Measurements from ENCODE around the gene SLA2. TPM values are rescaled to one million over a fixed set of nuclear protein-coding genes. Genes with fewer than 3 reads are reported as not detected.

The SLA2 gene
- total RNA-seq, 2 experiments from 2014 or later: 103 TPM

- Mint-ChIP-seq H3K4me1 (peaks cover 41% of the 10 kb centered on the region), H3K4me3 (peak overlapping the region; percentile 37), H3K36me3 (peaks cover 20% of the 10 kb centered on the region), H3K27me3 (no peaks in the 10 kb centered on the region), H3K9me3 (no peaks in the 10 kb centered on the region), H3K27ac (peak overlapping the region; percentile 78)
- POLR2A ChIA-PET: interaction anchor here (0.5 to 18.2 kb wide), 5 partner anchors 13 to 154 kb away, joined by 3 to 195 read pairs (median 4); partner anchors contain the start of genes RAB5IF and TGIF2
- peak; percentile 41 for DNase-seq
- ATAC-seq (ENCODE audit: low read depth): peak; percentile 51
Measured at GRCh38 chr20:36591854-36592641, 53.9 kb downstream of the SLA2 start.

GRCh38 chr20:36591281-36591680, 54.7 kb downstream of the SLA2 start:
- Mint-ChIP-seq H3K27me3 (no peaks in the 10 kb centered on the region), H3K4me1 (peaks cover 41% of the 10 kb centered on the region), H3K27ac (peak overlapping the region; percentile 71), H3K9me3 (no peaks in the 10 kb centered on the region), H3K36me3 (peaks cover 20% of the 10 kb centered on the region), H3K4me3 (no peak overlapping the region)
- ATAC-seq (ENCODE audit: low read depth) (no peak), DNase-seq (no peak)
- POLR2A ChIA-PET: interaction anchor here (0.5 to 18.2 kb wide), 5 partner anchors 14 to 155 kb away, joined by 3 to 195 read pairs (median 4); partner anchors contain the start of genes RAB5IF and TGIF2

- no peak for DNase-seq
- Mint-ChIP-seq H3K4me1 (peaks cover 29% of the 10 kb centered on the region), H3K4me3 (no peak overlapping the region), H3K9me3 (no peaks in the 10 kb centered on the region), H3K27me3 (no peaks in the 10 kb centered on the region), H3K27ac (no peak overlapping the region), H3K36me3 (peaks cover 18% of the 10 kb centered on the region)
- POLR2A ChIA-PET: interaction anchor here (0.6 to 18.2 kb wide), 4 partner anchors 13 to 66 kb away, joined by 3 to 195 read pairs (median 4); partner anchors contain the start of gene TGIF2
- ATAC-seq (ENCODE audit: low read depth): no peak
Measured at GRCh38 chr20:36587388-36588070, 58.5 kb downstream of the SLA2 start.

- no peak for ATAC-seq (ENCODE audit: low read depth)
Measured at GRCh38 chr20:36585410-36586125, 60.4 kb downstream of the SLA2 start.

GRCh38 chr20:36584018-36584481, 61.9 kb downstream of the SLA2 start:
- POLR2A ChIA-PET: interaction anchor here (18.2 kb wide), 1 partner anchor 10 kb away, joined by 195 read pairs; the partner anchor contains the start of gene TGIF2
- no peaks in the 10 kb centered on the region for H3K9me3 Mint-ChIP-seq
- H3K4me3 Mint-ChIP-seq: no peak overlapping the region
- peaks cover 27% of the 10 kb centered on the region for H3K4me1 Mint-ChIP-seq
- ATAC-seq (ENCODE audit: low read depth): no peak
- DNase-seq: no peak
- H3K27ac Mint-ChIP-seq: peak overlapping the region; percentile 64
- H3K27me3 Mint-ChIP-seq: no peaks in the 10 kb centered on the region
- peaks cover 23% of the 10 kb centered on the region for H3K36me3 Mint-ChIP-seq

More at GRCh38 chr20:36585410-36586125, 60.4 kb downstream of the SLA2 start:
- peaks cover 22% of the 10 kb centered on the region for H3K4me1 Mint-ChIP-seq
- no peaks in the 10 kb centered on the region for H3K27me3 Mint-ChIP-seq
- DNase-seq: no peak
- POLR2A ChIA-PET: interaction anchor here (0.7 to 18.2 kb wide), 2 partner anchors 10 to 11 kb away, joined by 3 to 195 read pairs; partner anchors contain the start of gene TGIF2
- H3K9me3 Mint-ChIP-seq: no peaks in the 10 kb centered on the region
- peaks cover 15% of the 10 kb centered on the region for H3K36me3 Mint-ChIP-seq
- H3K4me3 Mint-ChIP-seq: no peak overlapping the region
- H3K27ac Mint-ChIP-seq: no peak overlapping the region

- H3K36me3 Mint-ChIP-seq: peaks cover 23% of the 10 kb centered on the region
- DNase-seq (no peak), ATAC-seq (ENCODE audit: low read depth) (no peak)
- POLR2A ChIA-PET: interaction anchor here (1.0 kb wide), 1 partner anchor 9 kb away, joined by 3 read pairs; the partner anchor contains the start of gene TGIF2
- peak overlapping the region; percentile 1 for H3K4me3 Mint-ChIP-seq
- no peaks in the 10 kb centered on the region for H3K9me3 Mint-ChIP-seq
- no peaks in the 10 kb centered on the region for H3K27me3 Mint-ChIP-seq
- H3K27ac Mint-ChIP-seq: peak overlapping the region; percentile 78
- peaks cover 27% of the 10 kb centered on the region for H3K4me1 Mint-ChIP-seq
Measured at GRCh38 chr20:36582821-36583220, 63.2 kb downstream of the SLA2 start.

GRCh38 chr20:36582322-36582721, 63.7 kb downstream of the SLA2 start:
- Mint-ChIP-seq H3K4me1 (peaks cover 24% of the 10 kb centered on the region), H3K9me3 (no peaks in the 10 kb centered on the region), H3K27me3 (no peaks in the 10 kb centered on the region), H3K4me3 (peak overlapping the region; percentile 1), H3K36me3 (peaks cover 23% of the 10 kb centered on the region), H3K27ac (peak overlapping the region; percentile 78)
- ATAC-seq (ENCODE audit: low read depth) (peak; percentile 95), DNase-seq (no peak)
- POLR2A ChIA-PET: interaction anchor here (1.0 to 1.3 kb wide), 2 partner anchors 9 to 23 kb away, joined by 3 read pairs; partner anchors contain the start of gene TGIF2

GRCh38 chr20:36579996-36580545, 65.9 kb downstream of the SLA2 start:
- Mint-ChIP-seq H3K4me3 (no peak overlapping the region), H3K36me3 (peaks cover 32% of the 10 kb centered on the region), H3K27ac (peak overlapping the region; percentile 78), H3K9me3 (no peaks in the 10 kb centered on the region), H3K4me1 (peaks cover 34% of the 10 kb centered on the region), H3K27me3 (no peaks in the 10 kb centered on the region)
- POLR2A ChIA-PET: no interaction called here
- ATAC-seq (ENCODE audit: low read depth) (no peak), DNase-seq (no peak)

GRCh38 chr20:36578356-36579041, 67.5 kb downstream of the SLA2 start:
- DNase-seq (no peak), ATAC-seq (ENCODE audit: low read depth) (no peak)
- H3K27ac Mint-ChIP-seq: no peak overlapping the region
- no peaks in the 10 kb centered on the region for H3K27me3 Mint-ChIP-seq
- H3K36me3 Mint-ChIP-seq: peaks cover 33% of the 10 kb centered on the region
- H3K4me1 Mint-ChIP-seq: peaks cover 35% of the 10 kb centered on the region
- no peaks in the 10 kb centered on the region for H3K9me3 Mint-ChIP-seq
- H3K4me3 Mint-ChIP-seq: no peak overlapping the region
- POLR2A ChIA-PET: interaction anchor here (0.6 to 10.0 kb wide), 3 partner anchors 14 to 42 kb away, joined by 4 to 195 read pairs (median 5); no protein-coding TSS in a partner anchor

- Mint-ChIP-seq H3K27ac (peak overlapping the region; percentile 36), H3K9me3 (no peaks in the 10 kb centered on the region), H3K4me3 (no peak overlapping the region), H3K4me1 (peaks cover 42% of the 10 kb centered on the region), H3K27me3 (no peaks in the 10 kb centered on the region), H3K36me3 (peaks cover 25% of the 10 kb centered on the region)
- no peak for DNase-seq
- no peak for ATAC-seq (ENCODE audit: low read depth)
- POLR2A ChIA-PET: interaction anchor here (10.0 kb wide), 1 partner anchor 16 kb away, joined by 195 read pairs; no protein-coding TSS in a partner anchor
Measured at GRCh38 chr20:36576081-36576445, 69.9 kb downstream of the SLA2 start.

GRCh38 chr20:36574366-36575135, 71.4 kb downstream of the SLA2 start:
- ATAC-seq (ENCODE audit: low read depth) (peak; percentile 11), DNase-seq (peak; percentile 68)
- Mint-ChIP-seq H3K9me3 (no peaks in the 10 kb centered on the region), H3K27ac (peak overlapping the region; percentile 95), H3K36me3 (peaks cover 18% of the 10 kb centered on the region), H3K4me1 (peaks cover 35% of the 10 kb centered on the region), H3K4me3 (peak overlapping the region; percentile 94), H3K27me3 (no peaks in the 10 kb centered on the region)
- POLR2A ChIA-PET: interaction anchor here (0.8 to 10.0 kb wide), 8 partner anchors 8 to 162 kb away, joined by 3 to 195 read pairs (median 4); partner anchors contain the start of genes RAB5IF and SLA2
